ENCODE measurements around the gene SHFL. TPM values are rescaled to one million over a fixed set of nuclear protein-coding genes. Genes with fewer than 3 reads are reported as not detected.

Gene SHFL
- total RNA-seq, 1 experiment from 2014 or later, result 21.1 TPM

- H2BK15ac ChIP-seq (ENCODE audit: low read depth, low read length), result 0 out of 2 replicates have a peak overlapping the region, but pooled peaks have one; percentile 31
- no peaks in the 10 kb centered on the region for H4K20me1 ChIP-seq (ENCODE audit: control insufficient read depth, insufficient read depth, insufficient read length)
- H3K9ac ChIP-seq (ENCODE audit: extremely low read depth, insufficient read length, low read length), result no peak overlapping the region
- H3K9me3 ChIP-seq (ENCODE audit: control insufficient read depth, low read depth, low read length), result no peaks in the 10 kb centered on the region
- H3K18ac ChIP-seq (ENCODE audit: insufficient read length, low read depth, low read length), result no peak overlapping the region
- H3K23ac ChIP-seq (ENCODE audit: insufficient read length, low read depth, low read length), result no peak overlapping the region
- H3K4me1 ChIP-seq (ENCODE audit: insufficient read depth, low read length), result no peaks in the 10 kb centered on the region; the same call in 1 of the 2 replicates
- H3T11ph ChIP-seq (ENCODE audit: low read length), result no peak overlapping the region
- no peak for TF ChIP-seq CTCF (conservative IDR thresholded peaks at IDR 0.05)
- no peak overlapping the region for H2BK20ac ChIP-seq (ENCODE audit: low read depth, low read length, poor library complexity, severe bottlenecking)
- H3K56ac ChIP-seq (ENCODE audit: insufficient read length, low read depth, low read length), result no peak overlapping the region
- no peak overlapping the region for H2AFZ ChIP-seq (ENCODE audit: low read length)
- no peak overlapping the region for H3K4ac ChIP-seq (ENCODE audit: low read depth, low read length)
- H2BK12ac ChIP-seq (ENCODE audit: insufficient read length, low read depth, low read length), result no peak overlapping the region
- no peak overlapping the region for H2BK120ac ChIP-seq (ENCODE audit: low read depth, low read length, poor library complexity, severe bottlenecking)
- no peak overlapping the region for H2BK5ac ChIP-seq (ENCODE audit: insufficient read length, low read length)
- Mint-ChIP-seq H3K4me1 (peaks cover 4 to 17% of the 10 kb centered on the region in 2 experiments; a peak in 3 of 4 replicates), H3K27me3 (ENCODE audit: low read depth) (peaks cover 2% of the 10 kb centered on the region; the same call in 1 of the 2 replicates), H3K4me3 (peak overlapping the region; percentile 90 to 94), H3K36me3 (ENCODE audit: insufficient read depth in 1 of 3, low read depth in 3 of 3) (peaks cover 31 to 40% (median 39%) of the 10 kb centered on the region in 3 experiments), H3K9me3 (no peaks in the 10 kb centered on the region; a peak in 1 of 5 replicates), H3K27ac (no peak overlapping the region)
- H2AK5ac ChIP-seq (ENCODE audit: insufficient read length, low read length), result no peak overlapping the region
- no peak overlapping the region for H4K5ac ChIP-seq (ENCODE audit: insufficient read length, low read depth, low read length)
- H3K79me2 ChIP-seq (ENCODE audit: insufficient read depth, low read length), result peaks cover 7% of the 10 kb centered on the region; the same call in 1 of the 2 replicates
- peak overlapping the region; percentile 65; the same call in 1 of the 2 replicates for H3K14ac ChIP-seq (ENCODE audit: insufficient read depth, low read length)
- no CpG with 5 or more reads among the region's 16 CpGs for WGBS (ENCODE audit: extremely low coverage, insufficient read length, low lambda C conversion rate)
- no peak overlapping the region for H4K8ac ChIP-seq (replicated peaks; ENCODE audit: insufficient read length, low read depth, low read length)
- peaks cover 7% of the 10 kb centered on the region for H3K23me2 ChIP-seq (ENCODE audit: insufficient read length, low read depth, low read length, poor library complexity, severe bottlenecking)
- H4K91ac ChIP-seq (ENCODE audit: insufficient read length, low read depth, low read length), result no peak overlapping the region
- H3K4me2 ChIP-seq (ENCODE audit: insufficient read depth, insufficient read length, low read length), result no peak overlapping the region
- H3K79me1 ChIP-seq (ENCODE audit: insufficient read depth, low read depth, low read length, poor library complexity, severe bottlenecking), result no peaks in the 10 kb centered on the region
- H3K27ac ChIP-seq (ENCODE audit: insufficient read length, low read depth, low read length), result no peak overlapping the region
- DNase-seq, result no peak
- no peaks in the 10 kb centered on the region for H3K27me3 ChIP-seq (ENCODE audit: insufficient read depth, low read length)
Measured at GRCh38 chr19:10105509-10106099, 19.5 kb downstream of the SHFL start.

Measured in H9 (cell line).